Neutrophil (primary cell): ENCODE data around the gene WDR74.

Experiments used
- H3K27ac ChIP-seq: fragments of 200-600 bp; sonication (generic); 2 replicates; pipeline ENCODE4 v1.5.1; 2016; ENCODE audit warnings: mild to moderate bottlenecking, moderate library complexity
- H3K27me3 ChIP-seq: fragments of 200-600 bp; sonication (generic); 2 replicates; pipeline ENCODE4 v1.6.0; 2016; ENCODE audit warnings: mild to moderate bottlenecking
- H3K36me3 ChIP-seq: fragments of 200-600 bp; sonication (generic); 2 replicates; pipeline ENCODE4 v1.5.1; 2017
- H3K4me1 ChIP-seq, 2 experiments: fragments of 200-600 bp in 1 of 2; sonication (generic) in 1 of 2; 1 replicate in 1 of 2; 2 replicates in 1 of 2; pipeline versions ENCODE4 v1.5.1 to v1.6.1; 2013 to 2016; ENCODE audit warnings: low read depth in 1 of 2, low read length in 1 of 2, mild to moderate bottlenecking in 1 of 2, moderate library complexity in 1 of 2; ENCODE audit not compliant: control insufficient read depth in 1 of 2, insufficient read depth in 1 of 2
- H3K4me3 ChIP-seq, 2 experiments: fragments of 200-600 bp in 1 of 2; sonication (generic) in 1 of 2; 1 replicate in 1 of 2; 2 replicates in 1 of 2; pipeline ENCODE4 v1.5.1; 2013 to 2016; ENCODE audit warnings: low read depth in 1 of 2, low read length in 1 of 2, mild to moderate bottlenecking in 1 of 2, moderate library complexity in 1 of 2
- H3K9me3 ChIP-seq: fragments of 200-600 bp; sonication (generic); 2 replicates; pipeline ENCODE4 v1.5.1; 2016
- TF ChIP-seq, protein P1 (sequence below): fragments of 200-600 bp; sonication (generic); IDR thresholded peaks from 2 replicates; pipeline ENCODE4 v1.5.1; 2016; ENCODE audit warnings: antibody characterized with exemption

The WDR74 gene

DNA sequence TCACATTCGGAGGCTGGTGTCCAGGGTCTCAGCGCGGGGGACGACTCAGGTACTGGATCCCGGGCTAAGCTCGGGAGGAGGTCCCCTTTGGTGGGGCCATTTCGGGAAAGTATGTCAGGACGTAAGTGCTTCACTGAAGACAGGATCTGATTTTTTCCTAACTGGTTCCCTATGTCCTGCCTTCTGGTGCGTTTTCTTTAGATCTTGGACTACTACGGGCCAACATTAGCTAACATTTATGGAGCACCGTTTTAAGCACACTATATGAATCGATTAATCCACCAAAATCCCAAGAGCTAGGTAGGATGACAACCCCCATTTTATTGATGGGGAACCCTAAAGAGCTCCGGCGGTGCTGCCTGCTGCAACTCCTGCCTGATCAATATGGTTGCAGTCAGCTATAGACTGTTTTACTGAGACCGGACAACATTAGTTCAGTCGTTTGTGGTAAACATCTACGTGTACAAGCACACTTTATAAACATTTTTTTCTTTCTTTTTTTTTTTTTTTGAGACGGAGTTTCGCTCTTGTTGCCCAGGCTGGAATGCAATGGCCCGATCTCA lies 17.0 kb upstream of the WDR74 start:
- no peaks in the 10 kb centered on the region for H3K27me3 ChIP-seq
- TF ChIP-seq, protein P1, sequence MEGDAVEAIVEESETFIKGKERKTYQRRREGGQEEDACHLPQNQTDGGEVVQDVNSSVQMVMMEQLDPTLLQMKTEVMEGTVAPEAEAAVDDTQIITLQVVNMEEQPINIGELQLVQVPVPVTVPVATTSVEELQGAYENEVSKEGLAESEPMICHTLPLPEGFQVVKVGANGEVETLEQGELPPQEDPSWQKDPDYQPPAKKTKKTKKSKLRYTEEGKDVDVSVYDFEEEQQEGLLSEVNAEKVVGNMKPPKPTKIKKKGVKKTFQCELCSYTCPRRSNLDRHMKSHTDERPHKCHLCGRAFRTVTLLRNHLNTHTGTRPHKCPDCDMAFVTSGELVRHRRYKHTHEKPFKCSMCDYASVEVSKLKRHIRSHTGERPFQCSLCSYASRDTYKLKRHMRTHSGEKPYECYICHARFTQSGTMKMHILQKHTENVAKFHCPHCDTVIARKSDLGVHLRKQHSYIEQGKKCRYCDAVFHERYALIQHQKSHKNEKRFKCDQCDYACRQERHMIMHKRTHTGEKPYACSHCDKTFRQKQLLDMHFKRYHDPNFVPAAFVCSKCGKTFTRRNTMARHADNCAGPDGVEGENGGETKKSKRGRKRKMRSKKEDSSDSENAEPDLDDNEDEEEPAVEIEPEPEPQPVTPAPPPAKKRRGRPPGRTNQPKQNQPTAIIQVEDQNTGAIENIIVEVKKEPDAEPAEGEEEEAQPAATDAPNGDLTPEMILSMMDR: no peak
- H3K36me3 ChIP-seq: peaks cover 5% of the 10 kb centered on the region
- H3K4me3 ChIP-seq: peak overlapping the region; percentile 61 to 81
- peak overlapping the region; percentile 75 for H3K27ac ChIP-seq
- peaks cover 26 to 34% of the 10 kb centered on the region in 2 experiments for H3K4me1 ChIP-seq
- no peaks in the 10 kb centered on the region for H3K9me3 ChIP-seq

- Histone ChIP-seq H3K27me3 (no peaks in the 10 kb centered on the region), H3K4me3 (peak overlapping the region; percentile 61 to 81), H3K36me3 (peaks cover 7% of the 10 kb centered on the region), H3K4me1 (peaks cover 26 to 34% of the 10 kb centered on the region in 2 experiments), H3K9me3 (no peaks in the 10 kb centered on the region), H3K27ac (peak overlapping the region; percentile 75)
- TF ChIP-seq, protein P1: peak; percentile 56
Observed at GRCh38 chr11:62855571-62856332, 16.4 kb upstream of the WDR74 start.

GRCh38 chr11:62854825-62855570 lies 15.6 kb upstream of the WDR74 start:
- H3K4me1 ChIP-seq: peaks cover 26 to 34% of the 10 kb centered on the region in 2 experiments
- H3K27ac ChIP-seq: peak overlapping the region; percentile 75
- H3K9me3 ChIP-seq: no peaks in the 10 kb centered on the region
- H3K27me3 ChIP-seq: no peaks in the 10 kb centered on the region
- TF ChIP-seq, protein P1: no peak
- H3K36me3 ChIP-seq: peaks cover 7% of the 10 kb centered on the region
- peak overlapping the region; percentile 61 to 81 for H3K4me3 ChIP-seq

- Histone ChIP-seq H3K4me1 (peaks cover 26 to 34% of the 10 kb centered on the region in 2 experiments), H3K27ac (peak overlapping the region; percentile 75), H3K4me3 (peak overlapping the region in 1 of 2 experiments; percentile 61), H3K27me3 (no peaks in the 10 kb centered on the region), H3K9me3 (no peaks in the 10 kb centered on the region), H3K36me3 (peaks cover 7% of the 10 kb centered on the region)
- TF ChIP-seq, protein P1: no peak
Observed at GRCh38 chr11:62854013-62854824, 14.8 kb upstream of the WDR74 start.
